ENCODE data around the gene MFAP5. TPM values are rescaled to one million over a fixed set of nuclear protein-coding genes. Genes with fewer than 3 reads are reported as not detected.

Gene MFAP5
- polyA plus RNA-seq, 2 donors: 3.5 to 4.5 TPM

DNA sequence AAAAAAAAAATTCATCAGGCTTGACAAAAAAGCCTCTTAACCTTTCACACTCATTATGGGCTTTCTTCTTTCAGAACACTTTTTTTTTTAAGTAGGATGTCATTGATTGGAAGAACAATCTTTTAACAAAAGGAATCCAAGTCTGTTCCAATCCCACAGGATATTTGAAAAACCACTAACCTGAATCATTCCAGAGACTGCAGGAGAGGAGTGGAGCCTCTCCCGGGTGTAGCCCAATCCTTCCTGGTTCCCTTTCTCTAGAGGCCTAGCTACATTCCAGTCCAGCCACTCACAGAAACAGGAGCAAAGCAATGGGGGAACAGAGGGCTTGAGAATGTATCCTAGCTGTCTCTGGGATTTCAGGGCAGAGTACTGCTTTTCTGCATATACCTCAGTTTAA, 4.3 kb downstream of the MFAP5 start:
- Histone ChIP-seq H3K27ac (ENCODE audit: low read depth in 2 of 2, low read length in 1 of 2) (no peak overlapping the region), H3K9me3 (ENCODE audit: control insufficient read depth in 2 of 2, insufficient read depth in 1 of 2, low read depth in 1 of 2, low read length in 1 of 2) (no peaks in the 10 kb centered on the region), H3K4me3 (ENCODE audit: low read depth in 1 of 2, low read length in 2 of 2) (no peak overlapping the region), H3K4me1 (ENCODE audit: control insufficient read depth in 2 of 2, insufficient read depth in 2 of 2, low read length in 1 of 2) (peaks cover 0 to 3% of the 10 kb centered on the region in 2 donors), H3K27me3 (ENCODE audit: control insufficient read depth in 1 of 2, insufficient read depth in 2 of 2, low read length in 2 of 2) (no peaks in the 10 kb centered on the region), H3K36me3 (ENCODE audit: control insufficient read depth in 2 of 2, insufficient read depth in 2 of 2, low read length in 1 of 2) (no peaks in the 10 kb centered on the region)
- 21 to 29% methylated on average over 1 of the region's 1 CpG for WGBS, 2 donors

DNA sequence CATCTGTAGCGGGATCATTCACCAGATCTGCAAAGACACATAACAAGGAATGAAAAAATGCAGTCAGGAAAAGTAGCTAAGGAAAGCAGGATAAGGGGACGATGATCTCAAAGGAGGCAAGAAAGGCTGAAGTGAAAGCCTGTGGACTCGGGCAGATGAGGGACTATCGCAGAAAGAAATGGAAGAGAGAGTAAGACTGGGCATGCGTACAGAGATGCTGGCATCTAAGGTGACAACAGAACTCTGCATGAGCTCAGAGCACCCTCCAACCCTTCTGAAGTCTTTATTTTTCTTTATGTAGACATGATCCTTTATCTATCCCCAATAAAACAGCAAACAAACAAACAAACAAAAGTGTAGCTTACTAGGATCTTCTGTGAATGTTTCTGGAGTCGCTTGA, 7.2 kb downstream of the MFAP5 start:
- Histone ChIP-seq H3K36me3 (ENCODE audit: control insufficient read depth in 2 of 2, insufficient read depth in 2 of 2, low read length in 1 of 2) (no peaks in the 10 kb centered on the region), H3K27ac (ENCODE audit: low read depth in 2 of 2, low read length in 1 of 2) (no peak overlapping the region), H3K4me3 (ENCODE audit: low read depth in 1 of 2, low read length in 2 of 2) (no peak overlapping the region), H3K9me3 (ENCODE audit: control insufficient read depth in 2 of 2, insufficient read depth in 1 of 2, low read depth in 1 of 2, low read length in 1 of 2) (no peaks in the 10 kb centered on the region), H3K27me3 (ENCODE audit: control insufficient read depth in 1 of 2, insufficient read depth in 2 of 2, low read length in 2 of 2) (no peaks in the 10 kb centered on the region), H3K4me1 (ENCODE audit: control insufficient read depth in 2 of 2, insufficient read depth in 2 of 2, low read length in 1 of 2) (no peaks in the 10 kb centered on the region)
- 79 to 82% methylated on average over 6 of the region's 6 CpGs for WGBS, 2 donors

DNA sequence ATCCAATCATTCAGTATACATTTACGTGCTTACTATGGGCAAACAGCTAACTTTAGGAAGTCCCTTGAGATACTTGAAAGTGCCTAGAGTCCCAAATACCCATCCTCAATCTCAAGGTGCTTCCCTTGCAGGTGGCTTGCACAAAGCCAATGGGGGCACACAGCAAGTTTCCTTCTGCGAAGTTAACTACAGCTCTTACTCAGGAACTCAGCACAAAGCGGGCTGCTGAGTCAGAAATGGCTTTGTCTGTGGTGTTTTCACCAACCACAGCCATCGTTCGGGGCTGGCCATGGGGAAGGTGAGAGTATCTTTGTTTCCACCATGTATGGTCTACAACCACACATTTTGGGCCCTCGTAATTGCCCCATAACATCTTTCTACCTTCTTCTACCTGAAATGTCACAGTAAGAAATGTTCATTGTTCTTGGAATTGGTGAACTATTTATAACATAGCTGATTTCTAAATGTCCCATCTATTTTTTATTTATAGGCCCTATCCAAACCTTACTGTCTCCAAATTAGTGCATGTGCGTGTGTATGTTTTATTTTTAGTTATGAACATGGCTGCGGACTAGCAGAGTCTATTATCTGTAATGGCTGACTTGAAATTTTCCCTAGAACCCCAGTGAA, 13.9 kb downstream of the MFAP5 start:
- no peak overlapping the region for H3K27ac ChIP-seq (ENCODE audit: low read depth in 2 of 2, low read length in 1 of 2)
- no peaks in the 10 kb centered on the region for H3K27me3 ChIP-seq (ENCODE audit: control insufficient read depth in 1 of 2, insufficient read depth in 2 of 2, low read length in 2 of 2)
- H3K4me1 ChIP-seq (ENCODE audit: control insufficient read depth in 2 of 2, insufficient read depth in 2 of 2, low read length in 1 of 2): no peaks in the 10 kb centered on the region
- no peak overlapping the region for H3K4me3 ChIP-seq (ENCODE audit: low read depth in 1 of 2, low read length in 2 of 2)
- no peaks in the 10 kb centered on the region for H3K9me3 ChIP-seq (ENCODE audit: control insufficient read depth in 2 of 2, insufficient read depth in 1 of 2, low read depth in 1 of 2, low read length in 1 of 2)
- WGBS, 2 donors: 76 to 86% methylated on average over 8 of the region's 8 CpGs
- no peaks in the 10 kb centered on the region for H3K36me3 ChIP-seq (ENCODE audit: control insufficient read depth in 2 of 2, insufficient read depth in 2 of 2, low read length in 1 of 2)

DNA sequence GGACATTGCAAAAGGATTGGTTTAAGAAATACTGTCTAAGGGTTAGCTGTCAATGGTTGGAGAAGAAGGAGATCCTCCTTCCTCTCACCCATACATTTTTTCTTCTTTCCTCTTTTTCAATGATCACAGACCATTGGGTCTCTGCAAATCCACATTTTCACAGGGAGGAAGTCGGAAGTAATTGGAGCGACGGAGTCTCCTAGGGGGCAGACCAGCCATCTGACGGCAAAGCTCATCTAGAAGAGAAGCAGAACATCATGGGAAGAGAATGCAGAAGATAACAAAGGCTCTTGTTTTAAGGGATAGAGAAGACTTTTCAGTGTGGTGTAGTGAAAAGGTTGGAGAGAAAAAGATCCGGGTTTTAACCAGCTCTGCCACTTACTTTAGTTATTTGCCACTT, 14.7 kb downstream of the MFAP5 start:
- Histone ChIP-seq H3K36me3 (ENCODE audit: control insufficient read depth in 2 of 2, insufficient read depth in 2 of 2, low read length in 1 of 2) (no peaks in the 10 kb centered on the region), H3K4me3 (ENCODE audit: low read depth in 1 of 2, low read length in 2 of 2) (no peak overlapping the region)
- WGBS, 2 donors: 89% methylated on average over 5 of the region's 5 CpGs

GRCh38 chr12:8644345-8645248, 18.0 kb downstream of the MFAP5 start:
- H3K27me3 ChIP-seq (ENCODE audit: control insufficient read depth in 1 of 2, insufficient read depth in 2 of 2, low read length in 2 of 2): peaks cover 0 to 5% of the 10 kb centered on the region in 2 donors
- H3K36me3 ChIP-seq (ENCODE audit: control insufficient read depth in 2 of 2, insufficient read depth in 2 of 2, low read length in 1 of 2): no peaks in the 10 kb centered on the region
- H3K4me3 ChIP-seq (ENCODE audit: low read depth in 1 of 2, low read length in 2 of 2): no peak overlapping the region
- no peaks in the 10 kb centered on the region for H3K9me3 ChIP-seq (ENCODE audit: control insufficient read depth in 2 of 2, insufficient read depth in 1 of 2, low read depth in 1 of 2, low read length in 1 of 2)
- no peak overlapping the region for H3K27ac ChIP-seq (ENCODE audit: low read depth in 2 of 2, low read length in 1 of 2)
- H3K4me1 ChIP-seq (ENCODE audit: control insufficient read depth in 2 of 2, insufficient read depth in 2 of 2, low read length in 1 of 2): no peaks in the 10 kb centered on the region
- WGBS, 2 donors: 43 to 47% methylated on average over 5 of the region's 5 CpGs

More for the DNA sequence above, 14.7 kb downstream of the MFAP5 start:
- Histone ChIP-seq H3K27me3 (ENCODE audit: control insufficient read depth in 1 of 2, insufficient read depth in 2 of 2, low read length in 2 of 2) (no peaks in the 10 kb centered on the region), H3K4me1 (ENCODE audit: control insufficient read depth in 2 of 2, insufficient read depth in 2 of 2, low read length in 1 of 2) (no peaks in the 10 kb centered on the region), H3K9me3 (ENCODE audit: control insufficient read depth in 2 of 2, insufficient read depth in 1 of 2, low read depth in 1 of 2, low read length in 1 of 2) (no peaks in the 10 kb centered on the region), H3K27ac (ENCODE audit: low read depth in 2 of 2, low read length in 1 of 2) (no peak overlapping the region)

DNA sequence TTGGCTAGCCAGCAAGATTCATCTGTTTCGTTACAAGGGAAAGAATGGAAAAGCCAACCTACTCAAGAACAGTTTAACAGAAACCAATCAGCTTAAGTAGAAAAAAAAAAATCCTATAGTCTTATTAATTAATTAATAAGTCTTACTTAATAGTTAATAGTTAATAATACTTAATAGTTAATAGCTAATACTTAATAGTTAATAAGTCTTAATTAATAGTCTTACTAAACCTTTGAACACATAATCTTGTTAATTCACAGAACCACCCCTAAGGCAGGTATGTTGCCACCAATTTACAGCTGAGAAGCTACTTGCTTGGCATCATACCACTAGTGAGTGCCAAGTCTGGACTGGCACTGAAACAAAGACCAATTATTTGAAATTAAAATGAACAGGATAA, 19.9 kb downstream of the MFAP5 start:
- Histone ChIP-seq H3K9me3 (ENCODE audit: control insufficient read depth in 2 of 2, insufficient read depth in 1 of 2, low read depth in 1 of 2, low read length in 1 of 2) (no peaks in the 10 kb centered on the region), H3K4me1 (ENCODE audit: control insufficient read depth in 2 of 2, insufficient read depth in 2 of 2, low read length in 1 of 2) (no peaks in the 10 kb centered on the region), H3K36me3 (ENCODE audit: control insufficient read depth in 2 of 2, insufficient read depth in 2 of 2, low read length in 1 of 2) (no peaks in the 10 kb centered on the region), H3K27me3 (ENCODE audit: control insufficient read depth in 1 of 2, insufficient read depth in 2 of 2, low read length in 2 of 2) (peaks cover 0 to 5% of the 10 kb centered on the region in 2 donors), H3K4me3 (ENCODE audit: low read depth in 1 of 2, low read length in 2 of 2) (no peak overlapping the region), H3K27ac (ENCODE audit: low read depth in 2 of 2, low read length in 1 of 2) (no peak overlapping the region)
- WGBS, 2 donors: 69 to 89% methylated on average over 1 of the region's 1 CpG

- H3K27ac ChIP-seq (ENCODE audit: low read depth in 2 of 2, low read length in 1 of 2): no peak overlapping the region
- 68 to 76% methylated on average over 2 of the region's 2 CpGs for WGBS, 2 donors
- peaks cover 0 to 11% of the 10 kb centered on the region in 2 donors for H3K4me1 ChIP-seq (ENCODE audit: control insufficient read depth in 2 of 2, insufficient read depth in 2 of 2, low read length in 1 of 2)
- no peaks in the 10 kb centered on the region for H3K36me3 ChIP-seq (ENCODE audit: control insufficient read depth in 2 of 2, insufficient read depth in 2 of 2, low read length in 1 of 2)
- H3K9me3 ChIP-seq (ENCODE audit: control insufficient read depth in 2 of 2, insufficient read depth in 1 of 2, low read depth in 1 of 2, low read length in 1 of 2): no peaks in the 10 kb centered on the region
- H3K27me3 ChIP-seq (ENCODE audit: control insufficient read depth in 1 of 2, insufficient read depth in 2 of 2, low read length in 2 of 2): peaks cover 0 to 5% of the 10 kb centered on the region in 2 donors
- H3K4me3 ChIP-seq (ENCODE audit: low read depth in 1 of 2, low read length in 2 of 2): no peak overlapping the region
These were observed 22.7 kb downstream of the MFAP5 start for GRCh38 chr12:8639936-8640335.

DNA sequence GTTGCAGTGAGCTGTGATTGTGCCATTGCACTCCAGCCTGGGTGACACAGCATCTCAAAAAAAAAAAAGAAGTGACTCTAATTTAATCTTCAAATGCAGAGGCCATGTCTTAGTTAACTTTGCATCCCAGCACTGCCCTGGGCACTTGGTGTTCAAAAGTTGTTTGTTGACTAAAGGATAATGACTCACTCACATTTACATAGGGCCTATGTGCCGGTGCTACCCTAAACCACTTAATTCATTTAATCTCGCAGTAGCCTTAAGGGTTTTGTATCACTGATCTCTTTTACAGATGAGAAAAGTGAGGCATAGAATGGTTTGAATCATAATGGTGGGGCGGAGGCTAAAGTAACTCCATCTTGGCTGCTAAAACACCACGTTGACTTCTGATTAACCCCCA, 23.7 kb downstream of the MFAP5 start:
- no peak overlapping the region for H3K4me3 ChIP-seq (ENCODE audit: low read depth in 1 of 2, low read length in 2 of 2)
- WGBS, 2 donors: 54 to 62% methylated on average over 4 of the region's 4 CpGs
- peaks cover 0 to 5% of the 10 kb centered on the region in 2 donors for H3K27me3 ChIP-seq (ENCODE audit: control insufficient read depth in 1 of 2, insufficient read depth in 2 of 2, low read length in 2 of 2)
- peaks cover 0 to 11% of the 10 kb centered on the region in 2 donors for H3K4me1 ChIP-seq (ENCODE audit: control insufficient read depth in 2 of 2, insufficient read depth in 2 of 2, low read length in 1 of 2)
- no peaks in the 10 kb centered on the region for H3K36me3 ChIP-seq (ENCODE audit: control insufficient read depth in 2 of 2, insufficient read depth in 2 of 2, low read length in 1 of 2)
- no peaks in the 10 kb centered on the region for H3K9me3 ChIP-seq (ENCODE audit: control insufficient read depth in 2 of 2, insufficient read depth in 1 of 2, low read depth in 1 of 2, low read length in 1 of 2)
- H3K27ac ChIP-seq (ENCODE audit: low read depth in 2 of 2, low read length in 1 of 2): no peak overlapping the region

DNA sequence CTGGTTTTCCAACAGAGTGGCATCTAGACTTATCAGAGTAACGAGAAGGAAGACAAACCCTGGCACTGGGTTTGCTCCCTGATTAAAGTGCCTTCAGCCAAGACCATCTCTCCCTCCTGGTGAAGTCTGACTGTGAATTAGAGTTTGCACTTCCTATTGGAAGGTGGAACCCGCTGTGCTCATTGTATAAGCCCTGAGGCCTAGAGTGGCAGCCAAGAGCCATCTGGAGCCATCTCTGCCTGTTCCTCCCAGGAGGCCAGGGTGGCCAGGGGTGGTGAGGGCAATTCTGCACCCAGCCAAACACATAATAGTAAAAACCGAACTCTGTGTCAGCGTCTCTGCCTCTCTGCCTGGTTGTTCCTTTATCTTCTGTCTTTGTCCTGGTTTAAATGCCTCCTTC, 25.0 kb downstream of the MFAP5 start:
- 61 to 77% methylated on average over 4 of the region's 4 CpGs for WGBS, 2 donors
- H3K4me1 ChIP-seq (ENCODE audit: control insufficient read depth in 2 of 2, insufficient read depth in 2 of 2, low read length in 1 of 2): peaks cover 0 to 11% of the 10 kb centered on the region in 2 donors
- H3K9me3 ChIP-seq (ENCODE audit: control insufficient read depth in 2 of 2, insufficient read depth in 1 of 2, low read depth in 1 of 2, low read length in 1 of 2): no peaks in the 10 kb centered on the region
- H3K27me3 ChIP-seq (ENCODE audit: control insufficient read depth in 1 of 2, insufficient read depth in 2 of 2, low read length in 2 of 2): peaks cover 0 to 5% of the 10 kb centered on the region in 2 donors
- H3K27ac ChIP-seq (ENCODE audit: low read depth in 2 of 2, low read length in 1 of 2): no peak overlapping the region
- no peaks in the 10 kb centered on the region for H3K36me3 ChIP-seq (ENCODE audit: control insufficient read depth in 2 of 2, insufficient read depth in 2 of 2, low read length in 1 of 2)
- H3K4me3 ChIP-seq (ENCODE audit: low read depth in 1 of 2, low read length in 2 of 2): no peak overlapping the region
